IMR-90 (cell line): ENCODE measurements around the gene CLEC1A. TPM values are rescaled to one million over a fixed set of nuclear protein-coding genes. Genes with fewer than 3 reads are reported as not detected.

Experiments
- ATAC-seq: fragments of 200-7000 bp; cut with Tn5 transposase; 2 replicates; pipeline ENCODE4 v1.9.1; 2020; ENCODE audit warnings: low read depth, mild to moderate bottlenecking, moderate library complexity
- BruUV-seq: library from RNA; stranded (reverse); fragments of 400-500 nt; replicated peaks from 2 replicates; lab custom pipeline; 2021; lab: Mats Ljungman, UMichigan
- CTCF ChIA-PET: fragments of 300-600 bp; formaldehyde crosslinking; extraction: SDS; loops from one replicate; lab custom pipeline; 2021; ENCODE audit warnings: antibody characterized with exemption; lab: Yijun Ruan, JAX
- POLR2A ChIA-PET: fragments of 300-600 bp; sonication (Branson Sonifier 250); formaldehyde crosslinking; loops from one replicate; lab custom pipeline; 2022; ENCODE audit warnings: antibody characterized with exemption; ENCODE audit not compliant: unreplicated experiment; lab: Charles Lee
- DNase-seq: peaks from one replicate; pipeline ENCODE4 v3.0.0; 2013
- H2AFZ ChIP-seq: replicated peaks from 2 replicates; pipeline ENCODE3; 2013; ENCODE audit warnings: low read length, mild to moderate bottlenecking; ENCODE audit not compliant: poor library complexity
- H2AK5ac ChIP-seq: 2 replicates; pipeline ENCODE4 v1.6.1; 2013; ENCODE audit warnings: low read depth, low read length, inconsistent platforms
- H2AK9ac ChIP-seq: replicated peaks from 2 replicates; pipeline ENCODE3; 2013; ENCODE audit warnings: mild to moderate bottlenecking, low read depth, low read length, moderate library complexity; ENCODE audit not compliant: poor library complexity
- H2BK120ac ChIP-seq: 2 replicates; pipeline ENCODE4 v1.6.1; 2013; ENCODE audit warnings: low read depth, low read length, inconsistent platforms
- H2BK15ac ChIP-seq: 3 replicates; pipeline ENCODE4 v1.6.1; 2013; ENCODE audit warnings: low read depth, low read length, inconsistent platforms
- H2BK20ac ChIP-seq: 2 replicates; pipeline ENCODE4 v1.6.1; 2013; ENCODE audit warnings: low read depth, mild to moderate bottlenecking, inconsistent platforms, low read length, moderate library complexity
- H2BK5ac ChIP-seq: 2 replicates; pipeline ENCODE4 v1.6.1; 2013; ENCODE audit warnings: mild to moderate bottlenecking, low read depth, low read length, inconsistent platforms; ENCODE audit not compliant: poor library complexity, severe bottlenecking
- H3K14ac ChIP-seq: replicated peaks from 2 replicates; pipeline ENCODE4 v1.6.1; 2013; ENCODE audit warnings: low read depth, low read length, inconsistent platforms
- H3K18ac ChIP-seq: 2 replicates; pipeline ENCODE4 v1.6.1; 2013; ENCODE audit warnings: low read depth, low read length, control low read depth
- H3K23ac ChIP-seq: 2 replicates; pipeline ENCODE4 v1.6.1; 2013; ENCODE audit warnings: low read depth, low read length, inconsistent platforms
- H3K27ac ChIP-seq: 2 replicates; pipeline ENCODE4 v1.5.1; 2013; ENCODE audit warnings: mild to moderate bottlenecking, control low read depth, low read length; ENCODE audit not compliant: insufficient read depth
- H3K27me3 ChIP-seq: 2 replicates; pipeline ENCODE4 v1.6.1; 2013; ENCODE audit warnings: low read length; ENCODE audit not compliant: control insufficient read depth, insufficient read depth
- H3K36me3 ChIP-seq: 2 replicates; pipeline ENCODE4 v1.6.1; 2013; ENCODE audit warnings: low read length, mixed read lengths; ENCODE audit not compliant: control insufficient read depth, insufficient read depth
- H3K4ac ChIP-seq: 2 replicates; pipeline ENCODE4 v1.6.1; 2013; ENCODE audit warnings: low read depth, low read length, inconsistent platforms
- H3K4me1 ChIP-seq: 2 replicates; pipeline ENCODE4 v1.6.1; 2013; ENCODE audit warnings: low read length, mixed read lengths; ENCODE audit not compliant: control insufficient read depth, insufficient read depth
- H3K4me2 ChIP-seq: 2 replicates; pipeline ENCODE4 v1.6.1; 2013; ENCODE audit warnings: low read depth, mild to moderate bottlenecking, control low read depth, low read length, moderate library complexity
- H3K4me3 ChIP-seq: 2 replicates; pipeline ENCODE4 v1.5.1; 2013; ENCODE audit warnings: low read depth, mild to moderate bottlenecking, control low read depth, low read length, moderate library complexity; ENCODE audit not compliant: insufficient read depth
- H3K56ac ChIP-seq: 2 replicates; pipeline ENCODE4 v1.6.1; 2013; ENCODE audit warnings: low read length, inconsistent platforms; ENCODE audit not compliant: insufficient read depth; ENCODE audit errors: extremely low read depth
- H3K79me1 ChIP-seq, 2 experiments: 2 replicates each; pipeline ENCODE4 v1.6.1; 2013; ENCODE audit warnings: low read length in 2 of 2, inconsistent platforms in 1 of 2, low read depth in 1 of 2
- H3K9ac ChIP-seq: 2 replicates; pipeline ENCODE4 v1.6.1; 2013; ENCODE audit warnings: low read depth, low read length, control low read depth
- H3K9me1 ChIP-seq: 2 replicates; pipeline ENCODE4 v1.6.1; 2013; ENCODE audit warnings: low read length, inconsistent platforms; ENCODE audit not compliant: insufficient read depth
- H3K9me3 ChIP-seq: 2 replicates; pipeline ENCODE4 v1.6.1; 2013; ENCODE audit warnings: low read length; ENCODE audit not compliant: control insufficient read depth, insufficient read depth
- H4K20me1 ChIP-seq: 2 replicates; pipeline ENCODE4 v1.6.1; 2013; ENCODE audit warnings: low read length, inconsistent platforms; ENCODE audit not compliant: insufficient read depth
- H4K5ac ChIP-seq: 2 replicates; pipeline ENCODE4 v1.6.1; 2013; ENCODE audit warnings: mild to moderate bottlenecking, low read depth, low read length, control low read depth
- H4K8ac ChIP-seq, 2 experiments: 2 replicates each; pipeline ENCODE4 v1.6.1; 2013; ENCODE audit warnings: low read depth in 2 of 2, low read length in 2 of 2, control low read depth in 1 of 2, inconsistent platforms in 1 of 2
- H4K91ac ChIP-seq: 2 replicates; pipeline ENCODE4 v1.6.1; 2013; ENCODE audit warnings: low read depth, low read length, inconsistent platforms; ENCODE audit not compliant: insufficient read depth
- BHLHE40 ChIP-seq: fragments of 150-350 bp; IDR thresholded peaks from 2 replicates; pipeline ENCODE4 v1.6.1; 2016; ENCODE audit warnings: mild to moderate bottlenecking, low read depth, low read length
- FOS ChIP-seq: fragments of 150-350 bp; IDR thresholded peaks from 2 replicates; pipeline ENCODE4 v1.6.1; 2016; ENCODE audit warnings: low read depth, low read length
- WGBS, 2 experiments: methylation state at CpG; one replicate each; pipeline versions ENCODE4 v1.1.5 to v1.1.7; 2013; ENCODE audit warnings: missing lambda C conversion rate in 2 of 2; ENCODE audit not compliant: insufficient read length in 1 of 2; ENCODE audit errors: extremely low coverage in 2 of 2; 5-methylcytosine and 5-hydroxymethylcytosine counted together
- dilution Hi-C: fragments of 300-500 bp; cut with HindIII; formaldehyde crosslinking; loops from one replicate; pipeline ENCODE4 v1.14.3; 2018; ENCODE audit warnings: low sequenced_read_pairs; ENCODE audit not compliant: unreplicated experiment
- in situ Hi-C: fragments of 300-500 bp; cut with MboI; formaldehyde crosslinking; loops from 3 replicates; pipeline ENCODE4 v1.14.3; 2019; ENCODE audit warnings: low sequenced_read_pairs, inconsistent platforms, mixed read lengths
- intact Hi-C: fragments of 100-400 bp; cut with micrococcal nuclease; formaldehyde crosslinking; loops from 2 replicates; pipeline ENCODE4 v1.10.0; 2022
- polyA plus RNA-seq, 3 experiments: library from polyadenylated mRNA; depleted of rRNA; stranded (reverse); fragments of >200 nt; gene quantifications; 2 replicates each; pipeline ENCODE4 v1.2.3, GENCODE V29; 2012; ENCODE audit warnings: low replicate concordance in 1 of 3
- total RNA-seq: library from RNA; depleted of rRNA; stranded (reverse); fragments of >200 nt; gene quantifications from 2 replicates; pipeline ENCODE4 v1.2.3, GENCODE V29; 2012

The CLEC1A gene
- total and polyA plus RNA-seq, 2 of the 4 experiments (the other 2 are of a cell fraction), result not detected

DNA sequence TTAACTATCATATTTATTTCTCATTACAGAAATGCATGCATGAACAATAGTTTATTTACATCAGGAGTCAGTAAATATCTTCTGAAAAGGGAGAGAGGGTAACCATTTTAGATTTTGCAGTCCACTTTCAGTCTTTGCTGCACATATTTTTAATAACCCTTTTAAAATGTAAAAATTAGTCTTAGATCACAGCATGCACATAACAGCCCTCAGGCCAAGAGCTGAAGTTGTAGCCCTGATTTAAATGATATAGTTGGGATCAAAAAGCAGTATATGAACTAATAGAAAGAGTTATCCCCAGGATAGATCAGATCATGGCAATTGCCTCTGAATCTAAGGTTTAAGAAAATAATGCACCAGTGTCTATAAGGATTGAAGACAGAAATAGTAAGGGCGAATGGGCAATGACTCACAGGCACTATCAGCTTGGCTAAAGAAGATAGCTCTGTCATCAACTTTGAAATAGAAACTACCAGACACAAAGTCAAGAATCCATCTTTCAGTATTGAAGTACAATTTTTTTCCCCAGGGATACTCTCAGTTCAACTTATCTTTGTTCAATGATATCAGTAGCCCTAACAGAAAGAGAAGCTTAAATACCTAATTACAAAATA, 44.3 kb upstream of the CLEC1A start:
- TF ChIP-seq FOS (peak; percentile 35; the same call in 1 of the 2 replicates), BHLHE40 (no peak)
- Histone ChIP-seq H2BK20ac (peak overlapping the region; percentile 40; the same call in 1 of the 2 replicates), H2BK15ac (no peak overlapping the region), H3K4ac (no peak overlapping the region), H3K9ac (no peak overlapping the region), H2AK9ac (no peak overlapping the region), H3K27ac (no peak overlapping the region), H3K23ac (no peak overlapping the region), H3K4me2 (peak overlapping the region; percentile 77; the same call in 1 of the 2 replicates), H4K20me1 (no peaks in the 10 kb centered on the region), H2AFZ (no peak overlapping the region), H3K9me1 (0 out of 2 replicates have a peak, but pooled peaks cover 2% of the 10 kb centered on the region), H2BK5ac (peak overlapping the region; percentile 84), H3K9me3 (no peaks in the 10 kb centered on the region), H3K56ac (no peak overlapping the region), H2AK5ac (no peak overlapping the region), H2BK120ac (peak overlapping the region; percentile 59; the same call in 1 of the 2 replicates), H3K4me3 (no peak overlapping the region), H3K4me1 (peaks cover 2% of the 10 kb centered on the region; the same call in 1 of the 2 replicates), H3K14ac (no peak overlapping the region), H3K79me1 (no peaks in the 10 kb centered on the region), H3K36me3 (no peaks in the 10 kb centered on the region), H4K5ac (no peak overlapping the region), H3K18ac (peak overlapping the region; percentile 52; the same call in 1 of the 2 replicates), H4K91ac (no peak overlapping the region), H3K27me3 (no peaks in the 10 kb centered on the region), H4K8ac (no peak overlapping the region)
- WGBS, 2 experiments, result no CpG with 5 or more reads among the region's 1 CpG
- BruUV-seq, result no TSS peak
- DNase-seq (peak; percentile 62), ATAC-seq (peak; percentile 77)
- dilution Hi-C loops, result no loop called here
- ChIA-PET POLR2A (interaction anchor here (0.6 to 1.3 kb wide), 2 partner anchors 10 to 32 kb away, joined by 4 read pairs; no protein-coding TSS in a partner anchor), CTCF (interaction anchor here (0.6 to 1.6 kb wide), 6 partner anchors 10 to 392 kb away, joined by 3 to 8 read pairs (median 4); partner anchors contain the start of gene CLEC12B)
- intact Hi-C loops, result loop anchor here (5.0 kb wide), 2 partner anchors 201 to 216 kb away; no protein-coding TSS in a partner anchor
- in situ Hi-C loops, result no loop called here
